VCaP (cell line): ENCODE data around the gene OPRM1.

Experiments used
- H3K27ac ChIP-seq: fragments of 450-650 bp; 2 replicates; pipeline ENCODE4 v1.5.1; 2017
- CTCF ChIP-seq: fragments of 450-650 bp; conservative IDR thresholded peaks from 2 replicates; pipeline ENCODE4 v1.5.1; 2017; ENCODE audit warnings: mild to moderate bottlenecking, moderate library complexity

Gene OPRM1

DNA sequence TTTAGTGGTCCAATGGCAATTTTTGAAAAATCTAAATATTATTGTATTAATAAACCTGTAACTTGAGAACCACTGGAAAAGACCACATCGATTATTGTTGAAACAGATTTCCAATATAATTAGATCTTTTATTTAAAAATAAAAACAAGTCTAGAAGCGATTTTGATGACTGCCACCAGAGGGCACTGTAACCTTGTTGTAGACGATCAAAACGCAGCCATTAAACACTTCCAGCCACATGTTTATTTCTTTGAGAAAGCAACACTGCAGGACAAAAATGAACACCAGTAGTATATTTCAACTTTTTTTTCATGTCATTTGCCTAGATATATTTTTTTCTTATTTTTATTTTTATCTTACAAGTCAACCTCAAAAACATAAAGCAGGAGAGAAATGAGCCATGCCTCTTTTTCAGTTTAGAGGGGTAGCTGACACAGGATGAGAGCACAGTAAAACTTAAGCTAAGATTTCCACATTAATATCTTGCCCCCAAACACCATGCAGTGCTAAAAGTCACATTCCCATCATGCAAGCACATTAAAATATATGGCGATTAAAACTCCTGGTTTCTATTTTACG is 115.4 kb downstream of the OPRM1 start:
- H3K27ac ChIP-seq, result no peak overlapping the region
- peak; percentile 81 for TF ChIP-seq CTCF

GRCh38 chr6:154156135-154156896 is 117.3 kb downstream of the OPRM1 start:
- peak; percentile 90 for TF ChIP-seq CTCF
- H3K27ac ChIP-seq, result peak overlapping the region; percentile 7; the same call in 1 of the 2 replicates

DNA sequence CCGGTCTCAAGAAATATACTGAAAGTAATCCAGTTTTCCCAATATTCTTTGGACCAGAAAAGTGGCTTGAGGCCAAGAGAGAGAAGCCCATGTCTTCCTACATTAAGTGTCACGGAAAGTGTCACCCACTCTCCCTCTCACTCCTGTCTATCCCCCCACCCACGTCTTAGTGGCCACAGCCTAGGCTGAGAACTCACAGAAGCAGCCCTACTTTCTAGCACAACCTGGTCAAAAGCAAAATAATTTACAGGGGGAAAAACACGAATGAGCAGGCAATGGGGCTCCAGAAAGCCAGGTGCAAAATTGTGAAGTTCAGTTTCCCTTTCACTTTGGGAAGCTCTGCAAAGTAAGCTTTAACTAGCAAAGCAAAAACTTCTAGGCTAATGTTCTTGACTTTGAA is 118.0 kb downstream of the OPRM1 start:
- TF ChIP-seq CTCF, result no peak
- H3K27ac ChIP-seq, result no peak overlapping the region

GRCh38 chr6:154157706-154158105 is 118.7 kb downstream of the OPRM1 start:
- H3K27ac ChIP-seq, result no peak overlapping the region
- no peak for TF ChIP-seq CTCF

DNA sequence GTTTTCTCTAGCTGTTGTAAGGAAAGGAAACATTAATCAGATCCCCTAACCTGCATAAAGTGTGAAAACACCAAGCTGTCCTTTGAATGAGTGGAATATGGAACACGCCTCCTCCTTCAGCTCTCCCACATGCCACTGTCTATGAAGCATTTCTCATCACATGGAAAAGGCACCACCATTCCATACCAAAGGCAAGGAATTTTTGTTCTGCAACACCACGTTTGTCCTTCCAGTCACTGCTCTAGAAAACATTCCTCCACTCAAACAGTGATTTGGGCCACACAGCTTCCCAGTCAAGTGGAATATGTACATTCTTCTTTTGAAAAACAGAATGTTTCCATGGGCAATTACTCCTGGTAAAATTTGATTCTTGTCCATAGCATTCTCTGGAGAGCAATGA is 120.1 kb downstream of the OPRM1 start:
- H3K27ac ChIP-seq, result no peak overlapping the region
- no peak for TF ChIP-seq CTCF

GRCh38 chr6:154161689-154162088 is 122.6 kb downstream of the OPRM1 start:
- no peak overlapping the region for H3K27ac ChIP-seq
- no peak for TF ChIP-seq CTCF

- H3K27ac ChIP-seq, result no peak overlapping the region
- no peak for TF ChIP-seq CTCF
Observed at GRCh38 chr6:154164397-154164796, 125.4 kb downstream of the OPRM1 start.
